Measurements from ENCODE around the gene ADPRS. TPM values are rescaled to one million over a fixed set of nuclear protein-coding genes. Genes with fewer than 3 reads are reported as not detected.

The ADPRS gene
- total RNA-seq, 1 donor from 2014 or later = 17.6 TPM

- DNase-seq (ENCODE audit: low spot score) = no peak
- intact Hi-C loops (cut with DNase I) = no loop called here
Observed at GRCh38 chr1:36086529-36087232, 2.0 kb upstream of the ADPRS start.

GRCh38 chr1:36087233-36088123 is 1.2 kb upstream of the ADPRS start:
- intact Hi-C loops (cut with DNase I) = loop anchor here (2.0 kb wide), 1 partner anchor 203 kb away; no protein-coding TSS in a partner anchor
- no peak for DNase-seq (ENCODE audit: low spot score)

- no peak for DNase-seq (ENCODE audit: low spot score)
- intact Hi-C loops (cut with DNase I) = loop anchor here (2.0 kb wide), 1 partner anchor 203 kb away; no protein-coding TSS in a partner anchor
Observed at GRCh38 chr1:36088265-36088576, 471 bp upstream of the ADPRS start.

DNA sequence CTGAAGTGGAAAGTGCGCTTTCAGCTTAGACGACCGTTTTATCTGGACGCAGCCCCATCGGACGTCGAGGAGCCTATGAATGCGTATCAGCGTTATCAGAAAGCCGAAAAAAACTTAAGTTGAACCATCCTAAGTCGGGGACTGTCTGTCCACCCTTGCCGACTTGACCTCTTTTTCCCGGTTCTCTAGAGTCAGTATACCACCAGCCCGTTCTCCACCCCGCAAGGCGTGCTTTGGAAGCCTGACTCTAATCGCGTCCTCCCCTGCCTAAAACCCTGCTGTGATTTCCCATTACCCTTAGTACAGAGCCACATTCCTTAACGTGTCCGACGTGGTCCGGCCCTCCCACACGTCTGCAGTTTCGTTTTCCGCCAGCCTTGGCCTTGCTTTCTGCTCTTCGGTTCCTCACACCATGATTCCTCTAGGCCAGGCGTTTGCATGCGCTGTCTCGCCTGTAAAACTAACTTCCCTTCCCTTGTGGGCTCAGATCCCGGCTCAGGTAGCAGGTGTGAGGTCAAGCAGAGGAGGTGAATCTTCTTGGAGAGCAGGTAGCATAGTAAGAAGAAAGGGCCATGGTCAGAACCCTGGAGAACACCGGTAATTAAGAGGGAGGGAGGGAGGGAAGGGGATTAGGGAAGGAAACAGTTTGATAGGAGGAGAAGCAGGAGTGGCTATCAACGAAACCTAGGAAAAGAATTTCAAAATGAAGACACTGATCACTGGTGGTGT is 865 bp downstream of the ADPRS start:
- no peak for DNase-seq (ENCODE audit: low spot score)
- intact Hi-C loops (cut with DNase I) = loop anchor here (2.0 kb wide), 1 partner anchor 205 kb away; no protein-coding TSS in a partner anchor

GRCh38 chr1:36091141-36091540 is 2.4 kb downstream of the ADPRS start:
- no peak for DNase-seq (ENCODE audit: low spot score)
- intact Hi-C loops (cut with DNase I) = no loop called here

DNA sequence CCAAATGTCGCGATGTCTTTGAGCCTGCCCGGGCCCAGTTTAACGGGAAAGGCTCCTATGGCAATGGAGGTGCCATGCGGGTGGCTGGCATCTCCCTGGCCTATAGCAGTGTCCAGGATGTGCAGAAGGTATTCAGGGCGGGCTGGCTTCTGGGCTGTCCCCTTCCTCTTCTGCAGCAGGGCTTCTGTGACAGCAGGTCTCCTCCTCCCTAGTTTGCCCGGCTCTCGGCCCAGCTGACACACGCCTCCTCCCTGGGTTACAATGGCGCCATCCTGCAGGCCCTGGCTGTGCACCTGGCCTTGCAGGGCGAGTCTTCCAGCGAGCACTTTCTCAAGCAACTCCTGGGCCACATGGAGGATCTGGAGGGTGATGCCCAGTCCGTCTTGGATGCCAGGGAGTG is 3.0 kb downstream of the ADPRS start:
- intact Hi-C loops (cut with DNase I) = no loop called here
- no peak for DNase-seq (ENCODE audit: low spot score)

DNA sequence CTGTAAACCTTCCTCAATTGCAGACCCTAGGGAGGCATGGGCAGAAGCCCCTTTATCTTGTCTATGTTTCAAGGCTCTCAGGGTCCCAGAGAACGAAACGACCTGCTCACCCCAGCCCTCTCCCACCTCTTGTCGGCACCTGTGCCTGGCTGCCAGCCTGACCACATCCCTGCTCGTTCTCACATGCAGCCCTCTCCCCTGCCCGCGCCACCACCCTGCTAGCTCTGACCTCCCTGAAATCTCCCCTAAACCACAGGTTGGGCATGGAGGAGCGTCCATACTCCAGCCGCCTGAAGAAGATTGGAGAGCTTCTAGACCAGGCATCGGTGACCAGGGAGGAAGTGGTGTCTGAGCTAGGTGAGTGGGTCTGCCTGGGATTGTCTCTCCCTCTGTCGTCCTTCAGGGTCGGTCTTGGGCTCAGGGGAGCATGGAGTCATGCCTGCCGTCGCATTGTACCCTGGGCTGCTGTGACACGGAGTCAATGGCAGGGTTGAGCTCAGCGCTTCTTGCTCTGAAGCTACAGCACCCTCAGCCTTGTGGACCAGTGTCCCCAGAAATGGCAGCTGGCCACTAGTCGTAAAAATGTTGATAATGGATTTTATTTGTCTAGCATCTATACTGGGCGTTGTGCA is 3.6 kb downstream of the ADPRS start:
- intact Hi-C loops (cut with DNase I) = no loop called here
- no peak for DNase-seq (ENCODE audit: low spot score)

- DNase-seq (ENCODE audit: low spot score) = no peak
- intact Hi-C loops (cut with DNase I) = no loop called here
Observed at GRCh38 chr1:36092798-36093185, 4.1 kb downstream of the ADPRS start.

DNA sequence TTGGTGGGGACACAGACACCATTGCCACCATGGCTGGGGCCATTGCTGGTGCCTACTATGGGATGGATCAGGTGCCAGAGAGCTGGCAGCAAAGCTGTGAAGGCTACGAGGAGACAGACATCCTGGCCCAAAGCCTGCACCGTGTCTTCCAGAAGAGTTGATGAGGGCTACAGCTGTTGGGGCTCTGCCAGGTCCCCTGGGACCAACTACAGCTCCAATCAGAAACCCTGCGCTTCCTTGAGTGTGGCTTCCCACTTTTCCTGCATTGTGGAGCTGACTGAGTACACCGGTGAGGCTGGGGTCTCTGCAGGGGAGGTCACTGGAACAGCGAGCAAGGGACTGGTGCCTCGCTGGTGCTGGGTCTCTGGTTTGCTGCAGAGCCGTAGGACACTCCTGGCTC is 4.5 kb downstream of the ADPRS start:
- intact Hi-C loops (cut with DNase I) = no loop called here
- DNase-seq (ENCODE audit: low spot score) = no peak

DNA sequence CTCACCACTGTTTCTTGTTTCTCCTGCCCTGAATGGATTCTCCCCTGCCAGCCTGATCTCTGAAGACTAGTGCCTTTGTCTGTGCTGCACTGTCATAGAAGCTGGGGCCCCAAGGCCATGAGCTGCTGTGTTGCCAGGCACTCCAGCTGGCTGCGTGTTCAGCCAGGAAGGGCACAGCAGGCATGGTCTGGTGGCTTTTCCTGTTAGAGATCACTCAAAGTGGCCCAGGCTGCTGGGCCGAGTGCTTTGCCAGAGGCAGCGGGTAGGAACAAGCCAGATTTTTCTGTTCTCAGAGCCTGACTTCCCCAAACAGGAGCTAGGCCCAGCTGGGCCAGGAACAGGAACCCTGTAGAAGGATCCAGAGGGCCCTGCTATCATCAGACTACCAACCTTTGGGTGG is 5.2 kb downstream of the ADPRS start:
- DNase-seq (ENCODE audit: low spot score) = no peak
- intact Hi-C loops (cut with DNase I) = no loop called here

DNA sequence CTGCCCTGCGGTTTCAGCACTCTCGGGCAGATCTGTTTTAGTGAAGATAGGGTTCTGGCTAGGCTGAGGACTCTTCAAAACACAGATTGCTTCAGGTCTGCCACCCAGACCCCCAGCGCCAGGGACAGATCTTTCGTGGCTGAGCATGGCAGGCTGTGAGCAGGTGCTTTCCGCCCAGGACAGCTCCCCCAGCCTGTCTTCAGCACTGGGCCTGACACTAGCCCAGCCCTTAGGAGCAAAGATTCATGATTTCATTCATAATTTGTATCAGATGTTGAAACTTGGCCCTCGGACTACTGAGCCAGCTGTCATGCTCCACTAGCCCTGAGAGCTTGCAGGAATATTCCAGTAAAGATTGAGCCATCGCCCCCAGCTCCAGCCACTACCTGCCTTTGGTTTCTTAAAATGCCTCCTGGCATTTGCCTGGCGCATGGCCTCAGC is 5.9 kb downstream of the ADPRS start:
- DNase-seq (ENCODE audit: low spot score) = no peak
- intact Hi-C loops (cut with DNase I) = loop anchor here (5.0 kb wide), 1 partner anchor 123 kb away; no protein-coding TSS in a partner anchor

DNA sequence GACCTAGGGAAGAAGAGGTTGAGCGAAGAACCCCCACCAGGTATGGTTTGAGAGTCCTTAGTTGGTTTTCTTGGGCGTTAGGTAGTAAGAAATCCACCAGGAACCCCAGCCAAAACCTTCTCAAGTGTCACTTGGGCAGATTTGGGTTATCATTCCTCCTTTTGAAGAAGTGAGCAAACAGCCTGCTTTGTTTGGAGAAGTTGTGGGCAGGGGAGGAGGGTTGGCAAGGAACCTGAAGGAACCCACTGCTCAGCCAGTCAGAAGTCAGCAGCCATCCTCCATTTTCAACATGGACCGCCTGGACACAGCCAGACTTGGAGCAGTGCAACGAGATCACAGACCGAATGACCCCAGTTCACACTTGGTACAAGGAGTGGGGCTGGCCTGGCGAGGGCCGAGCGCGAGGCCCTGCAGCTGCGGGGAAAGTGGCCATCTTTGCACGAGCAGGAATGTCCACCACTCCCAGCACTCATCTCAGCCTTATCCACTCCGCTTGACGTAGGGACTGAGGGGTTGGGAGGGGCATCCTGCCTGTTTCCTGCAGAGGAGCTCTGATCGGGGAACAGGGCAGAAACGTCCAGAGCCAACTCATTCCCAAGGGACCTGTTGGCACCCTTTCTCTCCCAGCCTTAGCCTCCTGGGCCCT is 7.2 kb downstream of the ADPRS start:
- intact Hi-C loops (cut with DNase I) = loop anchor here (5.0 kb wide), 1 partner anchor 121 kb away; no protein-coding TSS in a partner anchor
- DNase-seq (ENCODE audit: low spot score) = no peak

DNA sequence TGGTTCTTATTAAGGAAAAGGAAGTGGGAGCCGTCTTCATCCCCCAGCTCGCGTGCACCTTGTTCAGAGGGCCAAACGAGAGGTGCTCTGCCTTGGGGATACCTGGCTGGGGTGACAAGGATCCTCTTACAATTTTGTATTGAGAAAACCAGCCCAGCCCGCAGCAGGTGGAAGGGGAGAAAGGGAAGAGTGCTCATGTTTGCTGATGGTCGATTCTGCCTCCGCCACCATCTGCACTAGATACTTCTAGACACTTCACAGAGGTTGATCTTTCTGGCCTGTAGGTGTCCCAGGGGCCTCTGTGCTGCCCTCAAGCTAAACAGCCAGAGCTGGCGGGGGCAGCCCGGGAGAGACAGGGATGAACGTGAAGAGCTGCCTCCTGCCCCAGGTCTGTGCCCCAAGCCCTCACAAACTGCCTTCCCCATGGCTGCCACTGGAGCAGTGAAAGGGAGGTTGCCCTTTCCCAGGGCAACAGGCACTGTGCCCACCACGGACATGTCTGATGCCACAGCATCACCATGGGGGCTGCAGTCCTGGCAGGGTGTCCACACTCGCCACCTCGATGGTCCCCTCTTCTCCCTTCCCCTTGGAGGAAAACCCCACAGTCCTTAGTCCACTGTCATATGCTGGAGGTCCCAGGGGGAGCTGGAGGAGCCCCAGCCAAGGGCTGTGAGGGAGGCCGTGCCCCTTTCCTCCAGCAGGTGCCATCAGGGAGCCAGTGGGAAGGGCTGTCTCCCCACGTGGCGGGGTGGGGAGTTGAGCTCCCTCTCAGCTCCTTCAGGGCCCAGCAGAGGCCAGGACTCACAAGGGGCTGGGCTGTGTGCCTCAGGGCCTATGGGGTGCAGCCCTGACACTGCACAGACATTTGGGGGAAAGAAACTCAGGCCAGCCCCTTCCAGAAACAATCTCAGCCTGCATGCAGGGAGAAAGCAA is 8.1 kb downstream of the ADPRS start:
- DNase-seq (ENCODE audit: low spot score) = no peak
- intact Hi-C loops (cut with DNase I) = loop anchor here (5.0 kb wide), 1 partner anchor 121 kb away; no protein-coding TSS in a partner anchor

- no peak for DNase-seq (ENCODE audit: low spot score)
- intact Hi-C loops (cut with DNase I) = loop anchor here (2.0 to 5.0 kb wide), 4 partner anchors 37 to 323 kb away; no protein-coding TSS in a partner anchor
Observed at GRCh38 chr1:36097693-36098585, 9.2 kb downstream of the ADPRS start.

DNA sequence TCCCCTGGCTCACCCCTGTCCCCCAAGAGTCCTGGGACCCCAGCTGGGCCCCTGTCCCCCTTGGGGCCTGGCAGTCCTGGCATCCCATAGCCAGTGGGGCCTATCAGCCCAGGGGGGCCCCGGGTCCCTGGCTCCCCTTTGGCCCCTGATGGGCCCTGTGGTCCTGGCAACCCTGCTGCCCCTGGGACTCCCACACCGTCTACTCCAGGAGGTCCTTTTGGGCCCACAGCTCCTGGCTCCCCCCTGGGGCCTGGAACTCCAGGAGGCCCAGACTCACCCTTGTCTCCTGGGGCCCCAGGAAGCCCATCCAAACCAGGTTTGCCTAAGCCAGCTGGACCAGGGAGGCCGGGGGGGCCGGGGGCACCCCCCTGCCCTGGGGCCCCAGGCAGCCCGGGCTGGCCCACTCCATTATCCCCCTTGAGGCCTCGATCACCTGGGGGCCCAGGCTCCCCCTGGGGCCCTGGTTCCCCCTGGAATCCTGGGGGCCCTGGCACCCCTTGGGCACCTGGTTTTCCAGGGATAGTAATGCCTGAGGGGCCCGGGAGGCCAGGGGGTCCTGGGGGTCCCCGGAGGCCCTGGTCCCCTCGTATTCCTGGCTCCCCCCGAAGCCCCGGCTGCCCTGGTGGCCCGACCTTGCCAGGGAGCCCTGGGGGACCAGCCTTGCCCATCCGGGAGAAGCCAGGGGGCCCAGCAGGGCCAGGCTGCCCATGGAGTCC is 10.1 kb downstream of the ADPRS start:
- intact Hi-C loops (cut with DNase I) = loop anchor here (2.0 to 5.0 kb wide), 4 partner anchors 36 to 322 kb away; no protein-coding TSS in a partner anchor
- no peak for DNase-seq (ENCODE audit: low spot score)

DNA sequence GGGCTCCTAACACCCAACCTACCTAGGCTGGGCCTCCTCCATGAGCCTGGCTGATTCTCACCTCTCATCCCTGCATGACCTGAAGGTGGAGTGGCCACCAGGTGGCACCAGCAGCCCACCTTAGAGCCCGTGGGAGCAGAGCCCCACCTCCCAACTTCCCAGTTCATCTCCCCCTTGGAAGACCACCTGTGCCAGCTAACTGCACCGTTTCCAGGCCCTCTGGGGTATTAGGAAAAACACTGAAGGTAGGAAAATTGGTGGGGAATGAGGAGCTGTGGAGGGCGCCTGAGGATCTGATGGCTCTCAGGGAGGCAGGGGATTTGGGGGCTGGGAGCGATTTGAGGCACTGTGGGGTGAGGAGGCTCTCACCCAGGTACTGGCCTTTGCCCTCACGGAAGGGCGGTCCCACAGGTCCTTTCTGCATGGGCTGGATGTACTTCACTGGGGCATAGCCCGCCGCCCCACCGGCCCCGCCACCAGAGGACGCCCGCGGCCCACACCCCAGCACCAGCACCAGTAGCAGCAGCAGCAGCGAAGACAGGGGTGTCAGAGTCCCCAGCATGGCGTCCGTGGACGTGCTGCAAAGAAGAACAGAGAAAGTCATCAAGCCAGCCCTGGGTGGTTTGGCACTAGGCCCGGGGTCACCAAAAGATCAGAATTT is 11.1 kb downstream of the ADPRS start:
- DNase-seq (ENCODE audit: low spot score) = peak; percentile 88
- intact Hi-C loops (cut with DNase I) = loop anchor here (2.0 to 5.0 kb wide), 5 partner anchors 35 to 321 kb away; no protein-coding TSS in a partner anchor
